GM23338 (cell line): Measurements from ENCODE around the gene GRIP2.

Experiments
- CREB1 ChIP-seq: fragments of 250-450 bp; sonication (Bioruptor Pico); IDR thresholded peaks from 2 replicates; pipeline ENCODE4 v1.5.0; 2020; ENCODE audit warnings: low read depth, mild to moderate bottlenecking, moderate library complexity
- CTCF ChIP-seq, 2 experiments: fragments of 200-600 bp in 1 of 2; sonication (generic) in 1 of 2; conservative IDR thresholded peaks; 2 replicates each; pipeline versions ENCODE4 v1.5.1 to v1.6.1; 2016 to 2017; ENCODE audit warnings: antibody characterized with exemption in 2 of 2, low read depth in 2 of 2, mild to moderate bottlenecking in 2 of 2, moderate library complexity in 1 of 2
- EZH2 ChIP-seq: fragments of 200-600 bp; sonication (generic); IDR thresholded peaks from one replicate; pipeline ENCODE4 v1.8.0; 2017; ENCODE audit warnings: antibody characterized with exemption, mild to moderate bottlenecking, low read depth; ENCODE audit not compliant: unreplicated experiment
- EZH2phosphoT487 ChIP-seq: fragments of 200-600 bp; sonication (generic); IDR thresholded peaks from one replicate; pipeline ENCODE4 v1.8.1; 2018; ENCODE audit warnings: antibody characterized with exemption; ENCODE audit not compliant: unreplicated experiment
- REST ChIP-seq: IDR thresholded peaks from one replicate; pipeline ENCODE4 v1.6.1; 2018; ENCODE audit warnings: antibody characterized with exemption; ENCODE audit not compliant: unreplicated experiment
- ZNF331 ChIP-seq: fragments of 250-450 bp; sonication (Bioruptor Pico); IDR thresholded peaks from 2 replicates; pipeline ENCODE4 v1.5.0; 2020; ENCODE audit warnings: low read depth, mild to moderate bottlenecking, moderate library complexity

GRCh38 chr3:14480207-14481017 lies 59.7 kb downstream of the GRIP2 start:
- TF ChIP-seq CTCF (conservative IDR thresholded peaks at IDR 0.05; ENCODE audit: low read depth in 2 of 2) (no peak), EZH2phosphoT487 (no peak), EZH2 (no peak), ZNF331 (no peak), REST (no peak), CREB1 (CRISPR knock-in tag) (no peak)
